ENCODE measurements around the gene SETX. TPM values are rescaled to one million over a fixed set of nuclear protein-coding genes. Genes with fewer than 3 reads are reported as not detected.

SETX gene
- total and polyA plus RNA-seq, 5 experiments from 2014 or later = 21.4 to 84.8 (median 29.1) TPM

- POLR2A ChIA-PET = interaction anchor here (0.5 to 0.8 kb wide), 2 partner anchors 14 to 31 kb away, joined by 3 to 4 read pairs; no protein-coding TSS in a partner anchor
- ATAC-seq (no peak), DNase-seq (no peak)
- Mint-ChIP-seq H3K36me3 (peaks cover 0 to 56% (median 14%) of the 10 kb centered on the region in 3 donors), H3K9me3 (no peaks in the 10 kb centered on the region), H3K27ac (peak overlapping the region; percentile 58 to 97 (median 95)), H3K4me3 (peak overlapping the region; percentile 66 to 96 (median 84)), H3K27me3 (peaks cover 0 to 1% (median 0%) of the 10 kb centered on the region in 5 donors), H3K4me1 (peaks cover 25 to 66% (median 52%) of the 10 kb centered on the region in 4 donors)
These were observed 3.3 kb downstream of the SETX start for GRCh38 chr9:132351404-132352045.

- H3K4me3 Mint-ChIP-seq = peak overlapping the region; percentile 66 to 96 (median 84)
- ATAC-seq (peak in 1 of 2 donors; percentile 13), DNase-seq (peak in 4 of 10 donors; percentile 13 to 57 (median 56))
- H3K9me3 Mint-ChIP-seq = no peaks in the 10 kb centered on the region
- POLR2A ChIA-PET = interaction anchor here (0.5 to 1.6 kb wide), 4 partner anchors 14 to 109 kb away, joined by 3 to 4 read pairs (median 3); no protein-coding TSS in a partner anchor
- H3K27me3 Mint-ChIP-seq = peaks cover 0 to 1% (median 0%) of the 10 kb centered on the region in 5 donors
- peak overlapping the region; percentile 58 to 97 (median 95) for H3K27ac Mint-ChIP-seq
- H3K4me1 Mint-ChIP-seq = peaks cover 25 to 67% (median 53%) of the 10 kb centered on the region in 4 donors
- peaks cover 0 to 63% (median 15%) of the 10 kb centered on the region in 3 donors for H3K36me3 Mint-ChIP-seq
These were observed 3.9 kb downstream of the SETX start for GRCh38 chr9:132350861-132351315.

GRCh38 chr9:132348676-132349075, 6.1 kb downstream of the SETX start:
- H3K27me3 Mint-ChIP-seq = no peaks in the 10 kb centered on the region
- POLR2A ChIA-PET = no interaction called here
- peaks cover 24 to 59% (median 53%) of the 10 kb centered on the region in 4 donors for H3K4me1 Mint-ChIP-seq

DNA sequence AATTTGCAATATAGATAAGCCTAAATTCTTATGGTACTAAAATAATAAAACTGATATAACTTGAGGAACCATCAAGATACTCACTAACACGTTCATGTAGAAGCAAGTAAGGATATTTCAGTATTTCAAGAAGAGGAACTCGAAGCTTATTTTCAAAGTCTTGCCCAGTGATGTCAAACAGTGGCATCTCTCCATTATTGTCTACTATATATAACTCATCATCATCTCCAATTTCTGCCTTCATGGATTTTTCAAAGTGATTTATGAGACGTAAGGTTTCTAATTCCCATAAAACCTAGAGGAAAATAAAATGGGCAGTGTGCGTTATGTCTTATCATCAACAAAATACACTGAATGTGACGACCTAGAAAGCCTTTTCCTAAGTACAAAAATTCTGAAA, 8.6 kb downstream of the SETX start:
- peak overlapping the region in 3 of 10 donors; percentile 2 to 53 (median 53) for H3K27ac Mint-ChIP-seq
- H3K4me3 Mint-ChIP-seq = no peak overlapping the region
- peaks cover 6 to 89% (median 34%) of the 10 kb centered on the region in 3 donors for H3K36me3 Mint-ChIP-seq
- no peaks in the 10 kb centered on the region for H3K9me3 Mint-ChIP-seq
- no peaks in the 10 kb centered on the region for H3K27me3 Mint-ChIP-seq
- POLR2A ChIA-PET = interaction anchor here (0.5 to 1.0 kb wide), 4 partner anchors 8 to 1089 kb away, joined by 4 to 11 read pairs (median 6); partner anchors contain the start of gene SETX
- H3K4me1 Mint-ChIP-seq = peaks cover 8 to 40% (median 29%) of the 10 kb centered on the region in 4 donors
- ATAC-seq = no peak
- no peak for DNase-seq

More at GRCh38 chr9:132348676-132349075, 6.1 kb downstream of the SETX start:
- no peak for ATAC-seq
- H3K36me3 Mint-ChIP-seq = peaks cover 0 to 83% (median 19%) of the 10 kb centered on the region in 3 donors
- peak overlapping the region; percentile 58 to 95 (median 79) for H3K27ac Mint-ChIP-seq
- H3K4me3 Mint-ChIP-seq = peak overlapping the region in 1 of 10 donors; percentile 58
- no peaks in the 10 kb centered on the region for H3K9me3 Mint-ChIP-seq
- DNase-seq = no peak

- Mint-ChIP-seq H3K4me1 (peaks cover 0 to 36% (median 4%) of the 10 kb centered on the region in 4 donors), H3K27me3 (no peaks in the 10 kb centered on the region), H3K9me3 (no peaks in the 10 kb centered on the region), H3K27ac (peak overlapping the region in 2 of 10 donors; percentile 32 to 59), H3K36me3 (peaks cover 6 to 98% (median 30%) of the 10 kb centered on the region in 3 donors), H3K4me3 (no peak overlapping the region)
- DNase-seq = no peak
- POLR2A ChIA-PET = interaction anchor here (0.6 kb wide), 1 partner anchor 951 kb away, joined by 3 read pairs; no protein-coding TSS in a partner anchor
- ATAC-seq = no peak
These were observed 13.5 kb downstream of the SETX start for GRCh38 chr9:132341177-132341840.

DNA sequence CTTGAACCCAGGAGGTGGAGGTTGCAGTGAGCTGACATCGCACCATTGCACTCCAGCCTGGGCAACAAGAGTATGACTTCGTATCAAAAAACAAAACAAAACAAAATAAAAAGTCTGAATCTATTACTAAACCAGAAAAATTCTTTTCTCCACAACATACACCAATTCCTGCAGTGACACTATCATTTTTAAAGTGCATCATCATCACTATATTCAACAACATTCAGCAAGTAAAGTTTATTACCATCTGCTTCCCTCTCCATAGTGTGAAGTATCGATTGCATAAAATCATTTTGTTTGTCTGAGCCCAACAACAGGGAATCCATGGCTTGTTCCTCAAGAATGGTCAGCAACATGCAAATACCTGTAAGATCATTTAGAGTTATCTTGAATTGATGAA, 20.4 kb downstream of the SETX start:
- DNase-seq (no peak), ATAC-seq (no peak)
- no peak overlapping the region for H3K4me3 Mint-ChIP-seq
- no peaks in the 10 kb centered on the region for H3K27me3 Mint-ChIP-seq
- H3K9me3 Mint-ChIP-seq = no peaks in the 10 kb centered on the region
- H3K27ac Mint-ChIP-seq = no peak overlapping the region
- peaks cover 6 to 24% (median 6%) of the 10 kb centered on the region in 4 donors for H3K4me1 Mint-ChIP-seq
- POLR2A ChIA-PET = no interaction called here
- H3K36me3 Mint-ChIP-seq = peaks cover 30 to 98% (median 55%) of the 10 kb centered on the region in 3 donors

DNA sequence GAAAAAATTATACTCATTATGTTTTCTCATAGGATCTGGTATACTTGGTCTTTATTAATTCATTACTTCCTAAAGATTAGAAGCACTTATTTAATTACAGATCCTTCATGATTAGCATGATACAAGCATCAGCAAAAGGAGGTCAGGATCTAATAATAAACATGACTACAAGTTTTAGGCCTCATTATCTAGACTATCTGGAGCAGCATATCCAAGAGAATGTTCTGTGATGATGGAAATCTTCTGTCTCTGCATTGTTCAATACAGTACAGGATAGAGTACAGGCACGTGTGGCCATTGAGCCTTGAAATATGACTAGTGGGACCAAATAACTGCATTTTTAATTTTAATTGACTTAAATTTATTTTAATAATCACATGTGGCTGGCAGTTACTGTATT, 21.2 kb downstream of the SETX start:
- ATAC-seq = no peak
- Mint-ChIP-seq H3K4me1 (peaks cover 6 to 25% (median 8%) of the 10 kb centered on the region in 4 donors), H3K27me3 (no peaks in the 10 kb centered on the region), H3K4me3 (no peak overlapping the region), H3K27ac (no peak overlapping the region), H3K36me3 (peaks cover 36 to 98% (median 63%) of the 10 kb centered on the region in 3 donors), H3K9me3 (peaks cover 0 to 1% (median 0%) of the 10 kb centered on the region in 9 donors)
- POLR2A ChIA-PET = no interaction called here
- no peak for DNase-seq

DNA sequence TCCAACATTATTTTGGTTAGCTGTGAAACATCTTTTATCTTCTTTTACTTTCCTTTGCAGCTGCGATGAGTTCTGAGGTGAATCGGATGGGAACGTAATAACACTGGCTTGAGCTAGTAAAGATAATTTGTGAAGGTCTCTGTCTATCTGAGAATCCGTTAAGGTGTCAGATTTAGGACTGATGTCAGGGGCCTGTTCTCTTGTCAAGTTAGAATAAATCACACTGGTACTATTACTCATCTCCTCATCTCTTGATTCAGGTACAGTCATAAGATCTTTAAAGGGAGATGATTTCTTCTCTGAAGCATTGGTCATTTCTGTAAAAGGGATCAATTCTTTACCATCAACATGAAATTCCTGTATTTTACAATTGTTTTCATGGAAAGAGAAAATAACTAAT, 26.2 kb downstream of the SETX start:
- peak overlapping the region in 2 of 10 donors; percentile 25 to 41 for H3K27ac Mint-ChIP-seq
- no peak overlapping the region for H3K4me3 Mint-ChIP-seq
- H3K9me3 Mint-ChIP-seq = peaks cover 0 to 10% (median 4%) of the 10 kb centered on the region in 9 donors
- DNase-seq (no peak), ATAC-seq (no peak)
- peaks cover 42 to 77% (median 72%) of the 10 kb centered on the region in 3 donors for H3K36me3 Mint-ChIP-seq
- POLR2A ChIA-PET = no interaction called here
- H3K4me1 Mint-ChIP-seq = peaks cover 14 to 56% (median 31%) of the 10 kb centered on the region in 4 donors
- no peaks in the 10 kb centered on the region for H3K27me3 Mint-ChIP-seq

- Mint-ChIP-seq H3K9me3 (peaks cover 0 to 10% (median 4%) of the 10 kb centered on the region in 9 donors), H3K4me1 (peaks cover 17 to 59% (median 38%) of the 10 kb centered on the region in 4 donors), H3K36me3 (peaks cover 42 to 78% (median 75%) of the 10 kb centered on the region in 3 donors), H3K27me3 (no peaks in the 10 kb centered on the region), H3K27ac (peak overlapping the region in 2 of 10 donors; percentile 41 to 65), H3K4me3 (no peak overlapping the region)
- ATAC-seq = no peak
- POLR2A ChIA-PET = no interaction called here
- DNase-seq = no peak
These were observed 27.2 kb downstream of the SETX start for GRCh38 chr9:132327537-132327936.

DNA sequence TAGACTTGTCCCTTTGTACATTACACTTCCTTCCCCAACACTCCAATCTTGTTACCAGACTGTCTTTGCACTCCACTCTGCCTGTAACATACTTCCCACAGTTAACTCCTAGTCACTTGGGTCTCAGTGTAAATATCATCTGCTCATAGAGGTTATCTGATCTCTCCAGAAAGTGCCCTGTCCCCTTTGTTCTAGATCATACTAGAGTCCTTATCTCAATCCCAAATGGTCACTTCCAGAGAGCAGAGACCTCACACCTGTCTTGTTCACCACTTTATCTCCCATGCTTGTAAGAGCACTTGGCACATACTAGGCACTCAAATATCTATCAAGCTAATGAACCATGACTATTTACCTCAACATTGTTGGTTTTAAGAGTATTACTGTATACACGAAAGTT, 30.4 kb downstream of the SETX start:
- H3K9me3 Mint-ChIP-seq = peaks cover 0 to 10% (median 4%) of the 10 kb centered on the region in 9 donors
- peaks cover 22 to 70% (median 44%) of the 10 kb centered on the region in 3 donors for H3K36me3 Mint-ChIP-seq
- peak overlapping the region in 7 of 10 donors; percentile 3 to 53 (median 11) for H3K27ac Mint-ChIP-seq
- ATAC-seq (no peak), DNase-seq (no peak)
- peaks cover 17 to 75% (median 51%) of the 10 kb centered on the region in 4 donors for H3K4me1 Mint-ChIP-seq
- H3K27me3 Mint-ChIP-seq = no peaks in the 10 kb centered on the region
- POLR2A ChIA-PET = no interaction called here
- H3K4me3 Mint-ChIP-seq = peak overlapping the region in 1 of 10 donors; percentile 0

GRCh38 chr9:132319421-132320110, 35.2 kb downstream of the SETX start:
- no peaks in the 10 kb centered on the region for H3K9me3 Mint-ChIP-seq
- peaks cover 4 to 37% (median 11%) of the 10 kb centered on the region in 3 donors for H3K36me3 Mint-ChIP-seq
- POLR2A ChIA-PET = no interaction called here
- no peak for DNase-seq
- no peak for ATAC-seq
- no peak overlapping the region for H3K4me3 Mint-ChIP-seq
- peak overlapping the region in 9 of 10 donors; percentile 1 to 79 (median 65) for H3K27ac Mint-ChIP-seq
- H3K27me3 Mint-ChIP-seq = no peaks in the 10 kb centered on the region
- peaks cover 19 to 42% (median 26%) of the 10 kb centered on the region in 4 donors for H3K4me1 Mint-ChIP-seq

- Mint-ChIP-seq H3K27me3 (no peaks in the 10 kb centered on the region), H3K27ac (peak overlapping the region in 5 of 10 donors; percentile 1 to 31 (median 14)), H3K36me3 (peaks cover 4 to 64% (median 29%) of the 10 kb centered on the region in 3 donors), H3K4me1 (peaks cover 7 to 32% (median 29%) of the 10 kb centered on the region in 4 donors), H3K9me3 (no peaks in the 10 kb centered on the region), H3K4me3 (no peak overlapping the region)
- POLR2A ChIA-PET = no interaction called here
- ATAC-seq (no peak), DNase-seq (no peak)
These were observed 41.9 kb downstream of the SETX start for GRCh38 chr9:132312873-132313272.

Measured in naive thymus-derived CD8-positive, alpha-beta T cell (primary cell).